Smooth muscle cell (in vitro differentiated cells): ENCODE data around the gene WWOX. TPM values are rescaled to one million over a fixed set of nuclear protein-coding genes. Genes with fewer than 3 reads are reported as not detected.

ENCODE experiments used
- DNase-seq: peaks from one replicate; lab custom pipeline; 2025; ENCODE audit not compliant: unreplicated experiment; lab: John Stamatoyannopoulos, UW
- H2AFZ ChIP-seq: fragments of 200-600 bp; sonication (generic); 2 replicates; pipeline ENCODE4 v1.6.0; 2016; ENCODE audit warnings: antibody characterized with exemption, low read depth, mild to moderate bottlenecking
- H3F3A ChIP-seq: fragments of 200-600 bp; sonication (generic); 2 replicates; pipeline ENCODE4 v1.6.0; 2017; ENCODE audit warnings: antibody characterized with exemption, low read depth
- H3K27ac ChIP-seq: fragments of 200-600 bp; sonication (generic); 2 replicates; pipeline ENCODE4 v1.5.1; 2016; ENCODE audit warnings: low read depth, mild to moderate bottlenecking
- H3K27me3 ChIP-seq: fragments of 200-600 bp; sonication (generic); 2 replicates; pipeline ENCODE4 v1.6.1; 2016; ENCODE audit warnings: low read depth, mild to moderate bottlenecking
- H3K36me3 ChIP-seq: fragments of 200-600 bp; sonication (generic); 2 replicates; pipeline ENCODE4 v1.5.1; 2016; ENCODE audit warnings: low read depth
- H3K4me1 ChIP-seq: fragments of 200-600 bp; sonication (generic); 2 replicates; pipeline ENCODE4 v1.5.1; 2016; ENCODE audit warnings: low read depth
- H3K4me2 ChIP-seq: fragments of 200-600 bp; sonication (generic); 2 replicates; pipeline ENCODE4 v1.6.0; 2016; ENCODE audit warnings: mild to moderate bottlenecking
- H3K4me3 ChIP-seq: fragments of 200-600 bp; sonication (generic); 2 replicates; pipeline ENCODE4 v1.5.1; 2016; ENCODE audit warnings: mild to moderate bottlenecking
- H3K79me2 ChIP-seq: fragments of 200-600 bp; sonication (generic); 2 replicates; pipeline ENCODE4 v1.6.0; 2016; ENCODE audit warnings: low read depth, mild to moderate bottlenecking
- H3K9ac ChIP-seq: fragments of 200-600 bp; sonication (generic); 2 replicates; pipeline ENCODE4 v1.6.0; 2016; ENCODE audit warnings: low read depth
- H3K9me3 ChIP-seq: fragments of 200-600 bp; sonication (generic); replicated peaks from 2 replicates; pipeline ENCODE4 v1.5.1; 2016; ENCODE audit warnings: low read depth
- H4K20me1 ChIP-seq: fragments of 200-600 bp; sonication (generic); 2 replicates; pipeline ENCODE4 v1.6.0; 2016; ENCODE audit warnings: low read depth
- CTCF ChIP-seq: fragments of 200-600 bp; sonication (generic); IDR thresholded peaks from 2 replicates; pipeline ENCODE4 v1.5.1; 2017; ENCODE audit warnings: borderline replicate concordance, mild to moderate bottlenecking, antibody characterized with exemption; ENCODE audit not compliant: insufficient read depth, poor library complexity, severe bottlenecking
- WGBS: methylation state at CpG from one replicate; pipeline ENCODE4 v1.1.7; 2016; ENCODE audit warnings: low lambda C conversion rate; 5-methylcytosine and 5-hydroxymethylcytosine counted together
- polyA plus RNA-seq: library from polyadenylated mRNA; unstranded; fragments of >200 nt; fragmentation: Nextera tagmentation; extraction: Ambion mirVana; gene quantifications from 2 replicates; pipeline ENCODE4 v1.2.1, GENCODE V29; 2016
- total RNA-seq: library from RNA; depleted of rRNA; stranded (reverse); fragments of >200 nt; gene quantifications from 2 replicates; pipeline ENCODE4 v1.2.3, GENCODE V29; 2014

Gene WWOX
- total and polyA plus RNA-seq, 2 experiments from 2014 or later: 7.5 to 14.0 TPM

- Histone ChIP-seq H3K36me3 (no peaks in the 10 kb centered on the region), H4K20me1 (no peaks in the 10 kb centered on the region), H3K4me3 (no peak overlapping the region), H3K9me3 (no peaks in the 10 kb centered on the region), H3K27me3 (no peaks in the 10 kb centered on the region), H3K4me2 (no peak overlapping the region), H3K9ac (no peak overlapping the region), H3K27ac (no peak overlapping the region), H3K4me1 (peaks cover 4% of the 10 kb centered on the region), H3K79me2 (no peaks in the 10 kb centered on the region), H2AFZ (no peak overlapping the region), H3F3A (no peaks in the 10 kb centered on the region)
- no peak for TF ChIP-seq CTCF
- WGBS: 78% methylated on average over 4 of the region's 4 CpGs
- DNase-seq: no peak
Measured at GRCh38 chr16:78461087-78461486, 361.6 kb downstream of the WWOX start.

- DNase-seq: no peak
- no peak overlapping the region for H3K27ac ChIP-seq
- no peaks in the 10 kb centered on the region for H3K27me3 ChIP-seq
- no peak overlapping the region for H2AFZ ChIP-seq
- H3K4me2 ChIP-seq: no peak overlapping the region
- no peaks in the 10 kb centered on the region for H3F3A ChIP-seq
- no peak overlapping the region for H3K9ac ChIP-seq
- no peaks in the 10 kb centered on the region for H3K4me1 ChIP-seq
- H3K36me3 ChIP-seq: no peaks in the 10 kb centered on the region
- no peaks in the 10 kb centered on the region for H3K79me2 ChIP-seq
- 90% methylated on average over 9 of the region's 9 CpGs for WGBS
- no peak overlapping the region for H3K4me3 ChIP-seq
- H3K9me3 ChIP-seq: no peaks in the 10 kb centered on the region
- no peaks in the 10 kb centered on the region for H4K20me1 ChIP-seq
- TF ChIP-seq CTCF: no peak
Measured at GRCh38 chr16:78461496-78462287, 362.2 kb downstream of the WWOX start.

DNA sequence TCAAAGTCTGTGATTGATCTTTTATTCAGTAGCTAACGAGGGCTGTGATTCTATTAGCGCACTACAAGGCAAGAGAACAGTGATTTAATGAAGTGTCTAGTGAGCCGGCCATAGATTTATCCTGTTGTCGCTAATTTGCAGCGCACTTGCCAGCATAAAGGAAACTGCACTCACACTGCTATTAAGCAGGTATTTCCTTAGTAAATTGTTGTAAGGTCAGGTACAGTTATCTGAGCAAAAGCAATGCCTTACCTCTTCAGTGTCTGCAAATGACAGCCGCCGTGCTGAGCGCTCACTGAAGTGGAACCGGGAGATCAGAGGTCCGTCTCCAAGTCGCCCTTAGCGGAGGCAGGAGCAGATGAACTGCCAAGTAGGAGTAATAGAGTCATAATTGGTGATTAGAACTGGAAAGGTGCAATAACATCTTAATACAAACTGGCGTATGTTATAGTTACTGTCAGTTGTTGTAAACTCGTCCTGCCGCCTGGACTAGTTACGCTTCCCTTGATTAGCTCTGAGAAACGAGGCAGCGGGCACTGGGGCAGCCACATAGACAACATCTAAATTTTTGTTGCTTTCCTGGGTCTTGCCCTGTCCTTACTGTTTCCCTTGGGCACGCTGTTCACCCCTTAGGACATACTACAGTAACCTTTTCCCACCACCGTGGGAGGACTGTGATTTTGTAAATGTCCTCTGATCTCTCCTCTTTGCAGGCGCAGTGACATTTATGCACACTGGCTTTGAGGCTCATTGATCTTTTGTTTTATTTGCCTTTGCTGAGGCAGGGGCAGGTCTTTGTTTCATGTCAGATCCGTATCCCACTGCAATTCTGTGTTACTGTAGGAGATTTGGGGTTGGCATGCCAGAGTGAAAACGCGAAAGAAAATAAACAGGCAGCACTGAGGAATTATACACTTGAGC is 363.1 kb downstream of the WWOX start:
- H3K79me2 ChIP-seq: no peaks in the 10 kb centered on the region
- no peaks in the 10 kb centered on the region for H3K4me1 ChIP-seq
- no peak overlapping the region for H3K4me3 ChIP-seq
- H3K36me3 ChIP-seq: no peaks in the 10 kb centered on the region
- H3K27me3 ChIP-seq: no peaks in the 10 kb centered on the region
- H3K27ac ChIP-seq: no peak overlapping the region
- no peaks in the 10 kb centered on the region for H4K20me1 ChIP-seq
- H3K9ac ChIP-seq: no peak overlapping the region
- no peak overlapping the region for H2AFZ ChIP-seq
- TF ChIP-seq CTCF: no peak
- no peak for DNase-seq
- H3K9me3 ChIP-seq: no peaks in the 10 kb centered on the region
- H3F3A ChIP-seq: no peaks in the 10 kb centered on the region
- 92% methylated on average over 24 of the region's 24 CpGs for WGBS
- no peak overlapping the region for H3K4me2 ChIP-seq
